G401.6 (cell line): ENCODE measurements around the gene C11orf86.
"Not testable (repeated sequence)": the region's sequence is repeated elsewhere in the genome, so short reads cannot be mapped to it uniquely, and the experiment has no call there.

Source experiments
- FAIRE-seq: peaks from 2 replicates; lab custom pipeline; 2012; peaks lifted over from hg19 to GRCh38; lab: Jason Lieb, UNC

C11orf86 gene

GRCh38 chr11:66967670-66968425 is 7.3 kb upstream of the C11orf86 start:
- no peak for FAIRE-seq

DNA sequence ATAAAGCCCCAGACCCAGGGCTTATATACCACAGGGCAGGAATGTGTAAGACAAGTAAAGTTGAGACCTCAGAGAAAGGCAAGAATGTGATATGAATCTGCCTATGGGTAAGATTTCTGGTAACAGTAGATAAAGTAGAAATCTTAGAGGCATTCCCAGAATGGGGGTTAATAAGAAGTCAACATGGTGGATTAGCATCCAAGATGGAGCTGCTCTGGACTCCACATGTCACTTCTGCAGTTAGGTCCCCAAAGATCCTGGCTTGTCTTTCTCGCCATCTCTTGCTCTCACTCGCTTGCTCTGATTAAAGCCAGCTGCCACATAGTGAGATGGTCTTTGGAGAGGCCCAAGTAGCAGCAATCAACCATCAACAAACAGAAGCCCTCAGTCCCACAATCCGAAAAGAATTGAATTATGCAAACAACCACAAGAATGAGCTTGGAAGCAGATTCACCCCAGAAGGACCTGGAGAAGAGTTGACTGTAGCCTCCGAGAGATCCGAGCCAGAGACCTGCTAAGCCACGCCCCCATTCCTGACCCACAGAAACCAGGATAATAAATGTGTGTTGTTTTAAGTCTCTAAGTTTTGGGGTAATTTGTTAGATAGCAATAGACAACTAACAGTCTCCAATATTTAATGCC is 5.4 kb upstream of the C11orf86 start:
- FAIRE-seq: no peak

DNA sequence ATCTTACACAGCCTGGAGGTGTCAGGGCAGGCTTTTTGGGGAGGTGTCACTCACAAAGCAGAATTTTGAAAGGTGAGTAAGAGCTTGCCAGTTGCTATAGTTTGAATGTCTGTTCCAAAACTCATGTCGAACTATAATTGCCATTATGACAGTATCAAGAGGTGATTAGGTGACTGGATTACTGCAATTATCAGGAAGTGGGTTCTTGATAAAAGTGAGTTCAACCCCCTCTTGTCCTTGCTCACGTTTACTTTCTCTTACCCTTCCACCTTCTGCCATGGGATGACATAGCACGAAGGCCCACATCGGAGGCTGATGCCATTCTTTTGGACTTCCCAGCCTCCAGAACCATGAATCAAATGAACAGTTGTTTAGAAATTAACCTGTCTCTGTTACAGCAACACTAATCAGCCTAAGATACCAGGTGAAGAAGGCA is 4.7 kb upstream of the C11orf86 start:
- no peak for FAIRE-seq

- FAIRE-seq: no peak
These were observed 4.2 kb upstream of the C11orf86 start for GRCh38 chr11:66970807-66971442.

- no peak for FAIRE-seq
These were observed 3.6 kb upstream of the C11orf86 start for GRCh38 chr11:66971488-66971887.

- no peak for FAIRE-seq
These were observed 1.0 kb upstream of the C11orf86 start for GRCh38 chr11:66973956-66974580.

GRCh38 chr11:66975405-66976027 is 412 bp downstream of the C11orf86 start:
- no peak for FAIRE-seq

- no peak for FAIRE-seq
These were observed 944 bp downstream of the C11orf86 start for GRCh38 chr11:66976028-66976467.

GRCh38 chr11:66976925-66977324 is 1.8 kb downstream of the C11orf86 start:
- no peak for FAIRE-seq

DNA sequence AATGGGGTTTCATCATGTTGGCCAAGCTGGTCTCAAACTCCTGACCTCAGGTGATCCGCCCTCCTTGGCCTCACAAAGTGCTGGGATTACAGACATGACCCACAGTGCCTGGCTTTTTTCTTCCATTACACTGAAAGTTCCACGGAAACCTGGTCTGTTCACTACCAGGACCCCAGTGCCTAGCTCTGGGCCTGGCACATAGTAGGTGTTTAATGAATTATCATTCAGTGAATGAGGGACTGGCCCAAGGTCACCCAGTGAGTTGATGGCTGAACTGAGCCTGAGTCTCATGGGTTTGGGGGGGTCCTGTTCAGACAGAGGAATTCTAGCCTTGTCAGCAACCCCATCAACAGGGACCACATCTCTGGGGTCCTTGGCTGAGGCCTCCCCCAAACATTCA is 3.1 kb downstream of the C11orf86 start:
- no peak for FAIRE-seq

- no peak for FAIRE-seq
These were observed 3.6 kb downstream of the C11orf86 start for GRCh38 chr11:66978717-66979116.

DNA sequence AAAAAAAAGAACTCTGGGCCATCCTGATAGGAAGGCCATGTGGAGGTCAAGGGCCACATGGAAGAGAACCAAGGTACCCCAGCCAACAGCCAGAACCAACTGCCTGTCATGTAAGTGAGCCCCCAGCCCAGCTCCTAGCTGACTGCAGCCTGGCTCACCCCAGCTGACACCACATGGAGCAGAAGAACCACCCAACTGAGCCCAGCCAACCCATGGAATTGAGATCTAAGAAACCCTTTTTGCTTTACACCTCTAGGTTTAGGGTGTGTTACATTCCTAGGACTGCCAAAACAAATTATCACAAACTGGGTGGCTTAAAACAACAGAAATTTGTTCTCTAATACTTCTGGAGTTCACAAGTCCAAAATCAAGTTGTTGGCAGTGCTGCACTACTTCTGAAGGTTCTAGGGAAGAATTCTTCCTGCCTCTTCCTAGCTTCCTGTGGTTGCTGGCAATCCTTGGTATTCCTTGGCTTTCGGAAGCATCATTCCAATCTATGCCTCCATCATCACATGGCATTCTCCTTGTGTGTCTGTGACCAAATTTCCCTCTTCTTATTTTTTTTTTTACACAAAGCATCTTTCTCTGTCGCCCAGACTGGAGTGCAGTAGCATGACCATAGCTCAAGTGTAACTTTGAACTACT is 4.4 kb downstream of the C11orf86 start:
- FAIRE-seq: no peak

DNA sequence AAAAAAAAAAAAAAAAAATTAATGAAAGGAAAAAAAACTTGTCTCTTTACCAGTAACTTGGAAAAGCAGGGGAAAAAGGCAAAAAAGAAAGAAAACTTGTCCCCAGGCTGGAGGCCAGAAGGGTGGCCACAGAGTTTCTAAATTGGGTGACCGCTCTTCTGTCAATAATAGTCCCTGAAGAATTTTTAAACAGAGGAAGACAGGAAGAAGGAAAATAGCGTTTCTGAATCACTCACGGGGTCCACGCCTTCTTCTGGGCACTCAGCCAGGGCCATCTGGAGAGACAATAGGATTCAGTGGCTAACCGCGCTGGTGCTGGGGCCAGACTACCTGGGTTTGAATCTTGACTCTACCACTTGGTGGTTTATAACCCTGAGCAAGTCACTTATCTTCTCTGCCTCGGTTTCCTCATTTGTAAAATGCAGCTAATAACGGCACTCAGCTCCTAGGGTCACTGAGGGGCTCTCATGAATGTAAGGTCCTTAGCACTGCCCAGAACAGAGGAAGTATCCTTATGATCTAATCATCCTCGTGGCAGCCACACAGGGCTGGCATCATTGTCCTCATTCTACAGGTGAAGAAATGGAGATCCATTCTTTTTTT is 7.0 kb downstream of the C11orf86 start:
- FAIRE-seq: no peak

DNA sequence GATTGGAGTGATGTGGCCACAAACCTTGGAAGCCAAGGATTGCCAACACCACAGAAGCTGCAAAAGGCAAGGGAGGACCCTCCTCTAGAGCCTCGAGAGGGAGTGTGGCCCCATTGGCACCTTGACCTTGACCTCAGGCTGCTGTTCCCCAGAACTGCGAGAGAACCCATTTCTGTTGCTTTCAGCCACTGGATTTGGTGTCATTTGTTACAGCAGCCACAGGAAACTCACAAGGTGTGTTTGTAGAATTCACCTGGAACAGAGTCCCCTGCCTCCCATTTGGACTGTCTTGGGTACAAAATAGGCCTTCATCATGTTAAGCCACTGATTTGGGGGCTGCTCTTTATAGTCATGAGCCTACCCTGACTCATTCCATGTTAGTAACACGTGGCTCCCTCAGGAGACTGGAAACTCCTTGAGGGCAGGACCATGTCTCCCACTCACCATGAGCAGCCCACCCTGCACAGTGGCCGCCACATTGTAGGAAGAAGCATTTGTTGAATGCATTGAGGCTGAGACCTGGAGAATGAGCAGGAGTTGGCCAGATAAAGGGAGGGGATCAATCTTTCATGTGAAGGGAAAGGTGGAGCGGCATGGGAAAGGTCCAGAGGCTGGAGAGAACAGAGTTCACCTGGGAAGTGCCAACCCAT is 8.3 kb downstream of the C11orf86 start:
- no peak for FAIRE-seq

DNA sequence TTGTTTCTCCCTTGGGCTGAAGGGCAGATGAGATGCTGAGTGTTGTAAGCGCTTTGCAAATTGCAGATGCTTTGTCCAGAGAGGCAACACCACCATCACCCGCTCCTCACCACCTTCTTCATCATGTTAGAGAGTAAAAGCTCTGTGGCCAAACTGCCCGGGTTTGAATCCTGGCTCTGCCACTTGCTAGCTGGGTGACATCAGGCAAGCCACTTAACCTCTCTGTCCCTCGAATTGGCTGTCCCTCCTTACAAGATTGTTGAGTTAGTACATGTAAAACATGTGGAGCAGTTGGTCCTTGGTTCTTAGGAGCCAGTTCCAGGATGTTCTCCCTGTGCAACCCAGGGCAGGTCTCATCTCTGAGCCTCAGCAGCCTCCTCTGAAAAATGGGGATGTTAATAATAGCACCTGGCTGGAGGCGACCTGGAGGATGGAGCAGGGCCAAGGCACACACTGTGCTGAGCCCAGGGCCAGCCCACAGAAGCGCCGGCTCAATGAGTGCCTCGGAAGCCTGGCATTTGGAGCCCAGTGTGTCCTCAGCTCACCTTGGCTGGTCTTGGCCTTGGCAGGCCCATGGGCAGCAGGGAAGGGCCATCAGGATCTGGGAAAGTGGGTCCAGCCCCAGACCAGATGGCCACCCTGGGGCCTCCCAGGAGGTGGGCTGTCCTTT is 10.5 kb downstream of the C11orf86 start:
- FAIRE-seq: no peak

DNA sequence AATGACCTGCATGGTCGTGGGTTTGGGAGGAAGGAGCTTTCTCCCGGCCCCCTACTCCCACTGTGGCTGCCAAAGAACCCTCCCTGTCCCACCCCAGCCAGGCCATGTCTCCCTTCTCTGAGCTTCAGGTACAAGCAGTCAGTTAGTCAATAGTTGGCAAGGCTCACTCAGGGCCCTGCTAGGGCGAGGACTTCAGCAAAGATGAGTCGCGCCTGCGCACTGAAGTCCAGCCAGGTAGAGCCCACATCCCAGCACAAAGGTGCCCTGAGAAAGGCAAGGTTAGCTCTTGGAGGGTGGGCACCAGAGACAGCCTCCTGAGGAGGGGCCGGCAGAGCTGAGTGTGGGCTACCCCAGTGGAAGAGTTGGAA is 11.1 kb downstream of the C11orf86 start:
- no peak for FAIRE-seq

- no peak for FAIRE-seq
These were observed 12.1 kb downstream of the C11orf86 start for GRCh38 chr11:66987158-66987620.

GRCh38 chr11:66987924-66988637 is 13.0 kb downstream of the C11orf86 start:
- no peak for FAIRE-seq

DNA sequence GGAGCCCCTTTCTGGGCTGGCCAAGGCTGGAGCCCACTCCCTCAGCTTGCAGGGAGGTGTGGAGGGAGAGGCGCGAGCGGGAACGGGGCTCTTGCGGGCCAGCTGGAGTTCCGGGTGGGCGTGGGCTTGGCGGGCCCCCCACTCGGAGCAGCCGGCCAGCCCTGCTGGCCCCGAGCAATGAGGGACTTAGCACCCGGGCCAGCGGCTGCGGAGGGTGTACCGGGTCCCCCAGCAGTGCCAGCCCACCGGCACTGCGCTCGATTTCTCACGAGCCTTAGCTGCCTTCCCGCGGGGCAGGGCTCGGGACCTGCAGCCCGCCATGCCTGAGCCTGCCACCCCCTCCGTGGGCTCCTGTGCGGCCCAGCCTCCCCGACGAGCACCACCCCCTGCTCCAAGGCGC is 13.6 kb downstream of the C11orf86 start:
- not testable (repeated sequence) for FAIRE-seq

- not testable (repeated sequence) for FAIRE-seq
These were observed 14.3 kb downstream of the C11orf86 start for GRCh38 chr11:66989360-66989759.
